Mesendoderm (in vitro differentiated cells): Measurements from ENCODE around the gene ASCL2.

Experiments used
- DNase-seq: peaks from one replicate; pipeline ENCODE4 v3.0.0; 2013
- H2AK5ac ChIP-seq: 2 replicates; pipeline ENCODE4 v1.6.1; 2013; ENCODE audit warnings: low read length, inconsistent platforms
- H2BK120ac ChIP-seq: 2 replicates; pipeline ENCODE4 v1.6.1; 2013; ENCODE audit warnings: low read depth, mild to moderate bottlenecking, low read length, moderate library complexity, mixed read lengths
- H2BK15ac ChIP-seq: replicated peaks from 2 replicates; pipeline ENCODE4 v1.6.1; 2013; ENCODE audit warnings: low read depth, mild to moderate bottlenecking, moderate library complexity
- H2BK5ac ChIP-seq: 2 replicates; pipeline ENCODE4 v1.6.1; 2013; ENCODE audit warnings: low read length, inconsistent platforms
- H3K18ac ChIP-seq: 2 replicates; pipeline ENCODE4 v1.6.1; 2013; ENCODE audit warnings: mild to moderate bottlenecking, low read length, mixed read lengths
- H3K23ac ChIP-seq: one replicate; pipeline ENCODE4 v1.6.1; 2013; ENCODE audit warnings: low read length
- H3K27ac ChIP-seq: 2 replicates; pipeline ENCODE4 v1.5.1; 2013; ENCODE audit warnings: low read depth, mild to moderate bottlenecking, inconsistent platforms, low read length, moderate library complexity
- H3K27me3 ChIP-seq: 2 replicates; pipeline ENCODE4 v1.6.1; 2013; ENCODE audit warnings: low read length, control low read depth, mild to moderate bottlenecking, inconsistent platforms; ENCODE audit not compliant: insufficient read depth, poor library complexity
- H3K36me3 ChIP-seq: 2 replicates; pipeline ENCODE4 v1.6.1; 2013; ENCODE audit warnings: low read length, inconsistent platforms; ENCODE audit not compliant: control insufficient read depth, insufficient read depth
- H3K4ac ChIP-seq: one replicate; pipeline ENCODE4 v1.6.1; 2013; ENCODE audit warnings: low read depth, mild to moderate bottlenecking, low read length, moderate library complexity
- H3K4me1 ChIP-seq: 2 replicates; pipeline ENCODE4 v1.6.1; 2013; ENCODE audit warnings: low read depth, low read length, inconsistent platforms; ENCODE audit not compliant: control insufficient read depth
- H3K4me2 ChIP-seq: 2 replicates; pipeline ENCODE4 v1.6.1; 2013; ENCODE audit warnings: low read length
- H3K4me3 ChIP-seq: 2 replicates; pipeline ENCODE4 v1.5.1; 2013; ENCODE audit warnings: mild to moderate bottlenecking, low read length
- H3K56ac ChIP-seq: one replicate; pipeline ENCODE4 v1.6.1; 2013; ENCODE audit warnings: low read length
- H3K79me1 ChIP-seq: 2 replicates; pipeline ENCODE4 v1.6.1; 2013; ENCODE audit warnings: low read length, inconsistent platforms
- H3K79me2 ChIP-seq: 2 replicates; pipeline ENCODE4 v1.6.1; 2013; ENCODE audit warnings: mild to moderate bottlenecking, low read length; ENCODE audit not compliant: control insufficient read depth, insufficient read depth
- H3K9ac ChIP-seq: 2 replicates; pipeline ENCODE4 v1.6.1; 2013; ENCODE audit warnings: low read length, inconsistent platforms
- H4K5ac ChIP-seq: one replicate; pipeline ENCODE4 v1.6.1; 2013; ENCODE audit warnings: low read length
- H4K8ac ChIP-seq: one replicate; pipeline ENCODE4 v1.6.1; 2013; ENCODE audit warnings: low read depth, mild to moderate bottlenecking, control low read depth, low read length, moderate library complexity
- WGBS: extraction: QIAGEN DNeasy Blood & Tissue Kit; methylation state at CpG from one replicate; pipeline ENCODE4 v1.1.7; 2013; ENCODE audit warnings: low lambda C conversion rate, missing lambda C conversion rate; ENCODE audit not compliant: insufficient coverage; ENCODE audit errors: extremely low coverage; 5-methylcytosine and 5-hydroxymethylcytosine counted together

Gene ASCL2

DNA sequence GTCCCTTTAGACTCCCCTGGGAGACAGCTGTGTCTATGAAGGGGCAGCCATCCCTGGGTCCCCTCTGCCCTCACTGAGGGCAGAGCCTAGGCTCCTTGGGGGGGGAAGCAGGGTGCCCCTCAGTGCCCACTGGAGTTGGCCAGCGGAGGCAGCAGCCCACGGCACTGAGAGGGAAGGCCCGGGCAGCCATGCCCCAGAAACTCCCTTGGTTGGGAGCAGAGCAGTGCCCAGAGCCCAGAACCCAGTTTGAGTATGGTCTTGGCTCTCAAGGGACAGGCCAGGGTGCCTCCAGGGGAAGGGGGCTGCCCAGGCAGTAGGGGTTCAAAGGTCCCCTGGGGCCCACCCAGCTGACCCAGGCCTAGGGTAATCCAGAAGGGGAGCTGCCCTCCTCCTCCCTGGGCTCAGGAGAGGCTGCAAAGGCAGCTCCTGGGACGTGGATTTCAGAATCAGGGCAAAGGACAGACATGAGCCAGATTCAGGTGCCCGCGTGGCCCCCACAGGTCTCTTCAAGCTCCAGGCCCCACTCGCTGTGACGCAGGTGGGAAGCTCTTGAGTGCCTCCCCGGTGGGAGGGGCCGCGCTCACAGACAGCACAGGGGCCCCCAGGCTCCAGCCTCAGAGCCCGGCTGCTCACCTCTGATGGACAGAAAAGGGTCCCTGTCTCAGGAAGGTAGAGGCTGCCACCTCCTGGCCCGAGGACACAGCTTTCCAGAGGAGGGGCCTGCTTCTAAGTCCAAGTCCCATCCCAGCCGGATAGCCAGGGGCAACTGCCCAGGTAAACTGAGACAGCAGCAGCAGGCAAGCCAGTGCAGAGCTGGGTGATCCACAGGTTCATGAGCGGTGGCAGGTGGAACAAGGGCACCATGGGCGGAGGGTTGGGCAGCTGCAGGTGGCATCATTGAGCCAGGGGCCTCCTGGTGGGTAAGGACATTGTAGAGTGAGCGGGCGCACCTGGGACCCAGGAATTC, 28.7 kb upstream of the ASCL2 start:
- H3K4me3 ChIP-seq, result no peak overlapping the region
- no peaks in the 10 kb centered on the region for H3K36me3 ChIP-seq
- no peak overlapping the region for H3K23ac ChIP-seq
- peak; percentile 61 for DNase-seq
- no peak overlapping the region for H2AK5ac ChIP-seq
- H3K79me2 ChIP-seq, result no peaks in the 10 kb centered on the region
- no peak overlapping the region for H3K18ac ChIP-seq
- H4K8ac ChIP-seq, result no peak overlapping the region
- no peak overlapping the region for H4K5ac ChIP-seq
- H3K27me3 ChIP-seq, result no peaks in the 10 kb centered on the region
- H3K27ac ChIP-seq, result no peak overlapping the region
- H3K4me2 ChIP-seq, result no peak overlapping the region
- WGBS, result no CpG with 5 or more reads among the region's 18 CpGs
- H2BK15ac ChIP-seq, result no peak overlapping the region
- no peak overlapping the region for H3K4ac ChIP-seq
- no peak overlapping the region for H3K56ac ChIP-seq
- H3K79me1 ChIP-seq, result no peaks in the 10 kb centered on the region
- H3K9ac ChIP-seq, result no peak overlapping the region
- H2BK5ac ChIP-seq, result no peak overlapping the region
- H2BK120ac ChIP-seq, result no peak overlapping the region
- H3K4me1 ChIP-seq, result no peaks in the 10 kb centered on the region

DNA sequence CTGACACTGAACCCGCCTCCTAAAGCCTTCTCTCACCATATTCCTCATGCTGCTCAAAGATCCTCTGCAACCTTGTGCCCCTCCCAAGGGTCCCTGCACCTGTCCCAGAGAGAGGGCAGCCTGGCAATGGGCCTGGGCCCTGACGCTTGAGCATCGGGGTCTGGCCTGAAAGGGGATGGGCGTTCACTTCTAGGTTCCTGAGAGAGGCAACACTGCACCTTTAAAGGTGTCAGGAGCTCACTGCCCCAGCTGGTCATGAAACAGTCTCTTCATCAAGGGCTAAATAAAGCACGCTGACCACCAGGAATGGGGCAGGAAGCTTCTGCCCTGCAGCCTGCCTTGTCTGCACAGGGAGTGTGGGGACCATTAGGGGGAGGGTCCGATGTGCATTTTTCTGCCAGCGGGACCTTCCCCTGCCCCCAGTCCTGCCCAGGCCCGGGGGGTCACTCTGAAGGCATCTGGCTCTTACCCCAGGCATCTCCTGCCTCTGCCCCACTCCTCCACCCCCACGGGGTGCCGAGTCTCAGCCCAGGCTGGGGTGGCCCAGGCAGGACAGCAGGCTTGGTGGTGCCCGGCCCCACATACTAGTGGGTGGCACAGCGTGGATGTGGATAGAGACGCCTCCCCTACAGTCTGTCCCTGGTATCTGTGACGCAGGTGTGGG, 27.9 kb upstream of the ASCL2 start:
- H3K27ac ChIP-seq, result no peak overlapping the region
- no peak overlapping the region for H3K4ac ChIP-seq
- WGBS, result no CpG with 5 or more reads among the region's 14 CpGs

DNA sequence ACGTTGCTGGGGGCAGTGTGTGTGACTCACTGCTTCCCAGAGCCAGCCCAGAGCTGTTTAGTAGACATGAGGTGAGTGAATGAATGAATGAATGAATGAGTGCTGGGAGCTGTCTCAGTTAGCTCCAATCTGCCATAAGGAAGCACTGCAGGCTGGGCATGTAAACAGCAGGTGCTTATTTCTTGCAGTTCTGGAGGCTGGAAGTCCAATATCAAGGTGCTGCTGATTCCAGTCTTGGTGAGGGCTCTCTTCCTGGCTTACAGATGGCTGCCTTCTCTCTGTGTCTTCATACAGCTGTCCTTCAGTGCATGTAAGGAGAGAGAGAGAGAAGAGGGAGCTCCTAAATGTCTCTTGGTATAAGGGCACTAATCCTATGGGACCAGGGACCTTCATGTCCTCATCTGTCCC, 27.2 kb upstream of the ASCL2 start:
- H2BK15ac ChIP-seq, result no peak overlapping the region
- H3K79me2 ChIP-seq, result no peaks in the 10 kb centered on the region
- H3K4me1 ChIP-seq, result no peaks in the 10 kb centered on the region
- no peak overlapping the region for H3K23ac ChIP-seq
- no peak overlapping the region for H2BK5ac ChIP-seq
- H3K27ac ChIP-seq, result no peak overlapping the region
- no peak overlapping the region for H4K8ac ChIP-seq
- no peak overlapping the region for H3K9ac ChIP-seq
- H4K5ac ChIP-seq, result no peak overlapping the region
- no peaks in the 10 kb centered on the region for H3K79me1 ChIP-seq
- no peaks in the 10 kb centered on the region for H3K27me3 ChIP-seq
- WGBS, result no CpG with 5 or more reads among the region's 1 CpG
- no peaks in the 10 kb centered on the region for H3K36me3 ChIP-seq
- no peak overlapping the region for H3K4me2 ChIP-seq
- H3K18ac ChIP-seq, result no peak overlapping the region
- no peak overlapping the region for H3K4ac ChIP-seq
- no peak overlapping the region for H3K4me3 ChIP-seq
- DNase-seq, result no peak
- no peak overlapping the region for H2AK5ac ChIP-seq
- H3K56ac ChIP-seq, result no peak overlapping the region
- no peak overlapping the region for H2BK120ac ChIP-seq

More for the DNA sequence above, 27.9 kb upstream of the ASCL2 start:
- H4K8ac ChIP-seq, result no peak overlapping the region
- H3K4me1 ChIP-seq, result no peaks in the 10 kb centered on the region
- H3K27me3 ChIP-seq, result no peaks in the 10 kb centered on the region
- H3K56ac ChIP-seq, result no peak overlapping the region
- no peaks in the 10 kb centered on the region for H3K36me3 ChIP-seq
- H3K4me3 ChIP-seq, result no peak overlapping the region
- H3K79me1 ChIP-seq, result no peaks in the 10 kb centered on the region
- no peak overlapping the region for H2BK5ac ChIP-seq
- H2AK5ac ChIP-seq, result no peak overlapping the region
- H3K4me2 ChIP-seq, result no peak overlapping the region
- no peak overlapping the region for H3K18ac ChIP-seq
- H2BK120ac ChIP-seq, result no peak overlapping the region
- H3K9ac ChIP-seq, result no peak overlapping the region
- no peak overlapping the region for H2BK15ac ChIP-seq
- H4K5ac ChIP-seq, result no peak overlapping the region
- no peak for DNase-seq
- H3K23ac ChIP-seq, result no peak overlapping the region
- H3K79me2 ChIP-seq, result no peaks in the 10 kb centered on the region

DNA sequence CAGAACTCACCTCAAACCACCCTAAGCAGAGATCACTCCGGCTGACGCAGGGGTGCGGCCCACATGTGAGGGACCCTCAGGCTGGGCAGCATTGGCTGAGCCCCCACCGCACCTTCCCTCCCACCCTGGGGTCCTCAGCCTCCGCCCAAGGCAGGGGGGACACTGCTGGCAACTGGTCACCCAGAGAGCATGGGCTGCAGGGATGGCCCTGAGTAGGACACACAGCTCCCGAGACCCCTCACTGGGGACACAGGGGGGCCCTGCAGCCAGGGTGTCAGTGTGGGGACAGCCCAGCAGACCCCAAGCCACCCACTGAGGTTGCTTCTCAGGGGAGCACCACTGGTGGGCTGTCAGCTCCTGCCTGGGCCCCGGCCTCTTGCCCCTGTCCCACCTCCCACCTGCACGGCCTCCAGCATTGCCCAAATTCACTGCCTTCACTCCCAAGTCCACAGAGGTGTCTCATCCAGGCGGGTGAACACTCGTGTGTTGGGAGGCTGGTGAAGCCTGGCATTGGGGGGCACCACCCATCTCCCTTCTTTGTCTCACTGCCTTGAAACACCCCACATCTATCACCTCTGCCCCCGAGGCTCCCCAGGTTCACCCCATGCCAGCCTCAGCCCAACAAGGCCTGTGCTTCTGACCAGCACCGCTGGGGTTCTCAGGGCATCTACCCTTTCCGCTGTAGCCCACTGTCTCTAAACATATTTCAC, 26.7 kb upstream of the ASCL2 start:
- no peak overlapping the region for H3K9ac ChIP-seq
- H3K79me2 ChIP-seq, result no peaks in the 10 kb centered on the region
- H3K4me3 ChIP-seq, result no peak overlapping the region
- H3K4me1 ChIP-seq, result no peaks in the 10 kb centered on the region
- no peak for DNase-seq
- no peaks in the 10 kb centered on the region for H3K27me3 ChIP-seq
- no CpG with 5 or more reads among the region's 13 CpGs for WGBS
- H4K8ac ChIP-seq, result no peak overlapping the region
- no peaks in the 10 kb centered on the region for H3K79me1 ChIP-seq
- H4K5ac ChIP-seq, result no peak overlapping the region
- no peak overlapping the region for H3K27ac ChIP-seq
- no peak overlapping the region for H3K56ac ChIP-seq
- H2AK5ac ChIP-seq, result no peak overlapping the region
- no peak overlapping the region for H2BK5ac ChIP-seq
- no peak overlapping the region for H2BK15ac ChIP-seq
- no peak overlapping the region for H3K4ac ChIP-seq
- H3K4me2 ChIP-seq, result no peak overlapping the region
- H2BK120ac ChIP-seq, result no peak overlapping the region
- no peaks in the 10 kb centered on the region for H3K36me3 ChIP-seq
- no peak overlapping the region for H3K18ac ChIP-seq
- H3K23ac ChIP-seq, result no peak overlapping the region

DNA sequence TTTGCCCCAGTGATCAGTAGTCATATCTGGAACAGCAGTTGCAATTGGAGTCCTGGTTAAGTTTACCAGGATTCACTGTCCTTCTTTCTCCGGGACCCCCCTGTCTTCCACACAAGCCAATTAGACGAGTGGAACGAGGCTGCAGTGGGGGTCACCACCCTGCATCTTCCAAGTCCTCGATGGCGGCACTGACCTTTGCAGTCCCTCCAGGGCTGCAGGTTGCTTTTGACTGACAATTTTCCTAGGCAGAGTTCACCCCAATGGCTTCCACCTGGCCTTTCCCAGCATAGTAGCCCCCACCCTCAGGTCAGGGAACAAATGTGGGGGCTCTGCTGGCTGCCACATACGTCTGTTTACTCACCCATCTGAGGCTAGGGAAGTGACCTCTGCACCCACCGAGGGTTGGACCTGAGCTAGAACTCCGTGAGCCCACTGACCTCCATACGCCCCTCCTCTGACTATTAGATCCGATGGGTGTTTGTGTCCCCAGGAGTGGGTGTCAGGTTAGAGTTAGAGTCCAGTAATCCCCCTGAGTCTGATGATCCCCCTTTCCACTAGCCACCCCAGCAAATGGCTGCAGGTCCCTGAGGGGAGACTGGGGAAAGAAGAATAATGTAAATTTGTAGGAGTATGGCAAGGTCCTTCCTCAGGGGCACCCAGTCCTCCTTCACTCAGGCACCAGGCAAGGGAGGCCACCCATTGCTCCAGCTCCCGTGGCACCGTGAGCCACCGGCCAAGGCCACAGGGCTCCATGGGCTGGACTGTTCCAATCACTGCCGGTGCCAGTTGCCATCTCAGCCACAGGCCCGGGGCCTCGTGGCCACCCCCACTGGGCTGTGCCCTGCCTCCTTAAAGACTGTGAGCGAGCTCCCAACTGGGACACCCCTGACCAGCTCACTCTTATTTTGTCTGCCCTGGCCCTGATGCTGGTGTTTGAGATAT, 25.9 kb upstream of the ASCL2 start:
- no peak overlapping the region for H4K5ac ChIP-seq
- WGBS, result no CpG with 5 or more reads among the region's 17 CpGs
- no peak overlapping the region for H3K4me2 ChIP-seq
- no peak overlapping the region for H2BK15ac ChIP-seq
- no peaks in the 10 kb centered on the region for H3K79me2 ChIP-seq
- H3K4me3 ChIP-seq, result no peak overlapping the region
- no peak overlapping the region for H3K4ac ChIP-seq
- H3K18ac ChIP-seq, result no peak overlapping the region
- H4K8ac ChIP-seq, result no peak overlapping the region
- no peak overlapping the region for H3K9ac ChIP-seq
- H3K36me3 ChIP-seq, result no peaks in the 10 kb centered on the region
- H2BK5ac ChIP-seq, result no peak overlapping the region
- no peak overlapping the region for H2AK5ac ChIP-seq
- no peak for DNase-seq
- no peak overlapping the region for H3K27ac ChIP-seq
- H3K23ac ChIP-seq, result no peak overlapping the region
- H3K4me1 ChIP-seq, result no peaks in the 10 kb centered on the region
- no peaks in the 10 kb centered on the region for H3K27me3 ChIP-seq
- no peak overlapping the region for H3K56ac ChIP-seq
- H3K79me1 ChIP-seq, result no peaks in the 10 kb centered on the region
- H2BK120ac ChIP-seq, result no peak overlapping the region
